GM12892 (cell line): ENCODE data around the gene SEMG2.

Source experiments
- POLR2A ChIP-seq: IDR thresholded peaks from 2 replicates; pipeline ENCODE4 v1.6.1; 2011; ENCODE audit warnings: low read depth, low read length, control low read depth
- POLR2AphosphoS5 ChIP-seq: IDR thresholded peaks from 2 replicates; pipeline ENCODE4 v1.6.1; 2011; ENCODE audit warnings: low read depth, low read length, control low read depth
- TAF1 ChIP-seq: IDR thresholded peaks from 2 replicates; pipeline ENCODE4 v1.6.1; 2011; ENCODE audit warnings: low read depth, mild to moderate bottlenecking, control low read depth, low read length, borderline replicate concordance

GRCh38 chr20:45226287-45226686 lies 5.1 kb downstream of the SEMG2 start:
- no peak for TF ChIP-seq POLR2A
- TF ChIP-seq TAF1 = no peak
- no peak for TF ChIP-seq POLR2AphosphoS5
